ENCODE data around the gene BMP7. TPM values are rescaled to one million over a fixed set of nuclear protein-coding genes. Genes with fewer than 3 reads are reported as not detected.

BMP7 gene
- total RNA-seq, 4 donors from 2014 or later = 19.2 to 39.2 (median 28.2) TPM

DNA sequence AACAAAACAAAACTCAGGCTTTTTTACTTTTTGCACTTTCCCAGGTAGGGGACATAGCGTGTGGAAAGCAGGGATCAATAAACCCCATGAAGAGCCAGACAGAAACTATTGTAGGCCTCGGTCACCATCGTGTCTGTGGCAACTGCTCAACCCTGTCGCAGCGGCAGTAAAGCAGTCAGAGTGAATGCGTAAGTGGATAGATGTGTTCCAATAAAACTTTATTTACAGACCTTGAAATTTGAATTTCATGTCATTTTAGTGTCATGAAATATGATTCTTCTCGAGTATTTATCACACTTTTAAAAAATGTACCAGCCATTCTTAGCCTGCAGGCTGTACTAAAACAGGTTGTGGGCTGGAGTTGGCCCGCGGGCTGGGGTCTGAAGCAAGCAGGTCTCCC lies 14.5 kb downstream of the BMP7 start:
- DNase-seq (ENCODE audit: low spot score in 2 of 2) = no peak
- H3K4me3 ChIP-seq = no peak overlapping the region
- WGBS = 92% methylated on average over 9 of the region's 9 CpGs
- H3K36me3 ChIP-seq = no peaks in the 10 kb centered on the region
- H3K9me3 ChIP-seq = no peaks in the 10 kb centered on the region
- no peaks in the 10 kb centered on the region for H3K27me3 ChIP-seq
- TF ChIP-seq POLR2AphosphoS5 (IDR thresholded peaks at IDR 0.05) (no peak), EP300 (IDR thresholded peaks at IDR 0.05) (no peak), POLR2A (IDR thresholded peaks at IDR 0.05) (no peak)
- TF ChIP-seq, protein P1, sequence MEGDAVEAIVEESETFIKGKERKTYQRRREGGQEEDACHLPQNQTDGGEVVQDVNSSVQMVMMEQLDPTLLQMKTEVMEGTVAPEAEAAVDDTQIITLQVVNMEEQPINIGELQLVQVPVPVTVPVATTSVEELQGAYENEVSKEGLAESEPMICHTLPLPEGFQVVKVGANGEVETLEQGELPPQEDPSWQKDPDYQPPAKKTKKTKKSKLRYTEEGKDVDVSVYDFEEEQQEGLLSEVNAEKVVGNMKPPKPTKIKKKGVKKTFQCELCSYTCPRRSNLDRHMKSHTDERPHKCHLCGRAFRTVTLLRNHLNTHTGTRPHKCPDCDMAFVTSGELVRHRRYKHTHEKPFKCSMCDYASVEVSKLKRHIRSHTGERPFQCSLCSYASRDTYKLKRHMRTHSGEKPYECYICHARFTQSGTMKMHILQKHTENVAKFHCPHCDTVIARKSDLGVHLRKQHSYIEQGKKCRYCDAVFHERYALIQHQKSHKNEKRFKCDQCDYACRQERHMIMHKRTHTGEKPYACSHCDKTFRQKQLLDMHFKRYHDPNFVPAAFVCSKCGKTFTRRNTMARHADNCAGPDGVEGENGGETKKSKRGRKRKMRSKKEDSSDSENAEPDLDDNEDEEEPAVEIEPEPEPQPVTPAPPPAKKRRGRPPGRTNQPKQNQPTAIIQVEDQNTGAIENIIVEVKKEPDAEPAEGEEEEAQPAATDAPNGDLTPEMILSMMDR (IDR thresholded peaks at IDR 0.05) = no peak
- H3K4me1 ChIP-seq = peaks cover 3% of the 10 kb centered on the region
- H3K27ac ChIP-seq = no peak overlapping the region

DNA sequence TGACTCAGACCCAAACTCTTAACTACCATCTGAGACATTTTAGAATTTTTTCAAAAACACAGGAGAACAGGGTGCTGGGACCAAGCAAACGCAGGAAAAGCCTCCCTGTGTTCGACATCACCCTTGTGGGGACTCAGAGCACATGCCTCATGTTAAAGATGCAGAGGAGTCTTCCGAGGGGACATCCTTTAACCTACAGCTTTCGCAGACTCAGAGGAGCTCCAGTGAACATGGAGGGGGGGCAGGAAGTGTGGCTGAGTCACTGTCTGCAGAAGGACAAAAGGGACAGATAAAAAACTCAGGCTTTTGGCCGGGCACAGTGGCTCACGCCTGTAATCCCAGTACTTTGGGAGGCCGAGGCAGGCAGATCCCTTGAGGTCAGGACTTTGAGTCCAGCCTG lies 15.1 kb downstream of the BMP7 start:
- H3K4me1 ChIP-seq = peaks cover 3% of the 10 kb centered on the region
- no peak overlapping the region for H3K4me3 ChIP-seq
- H3K27ac ChIP-seq = no peak overlapping the region
- H3K36me3 ChIP-seq = no peaks in the 10 kb centered on the region
- no peaks in the 10 kb centered on the region for H3K27me3 ChIP-seq
- no peaks in the 10 kb centered on the region for H3K9me3 ChIP-seq
- no peak for DNase-seq (ENCODE audit: low spot score in 2 of 2)
- TF ChIP-seq, protein P1 (IDR thresholded peaks at IDR 0.05) = no peak
- WGBS = 79% methylated on average over 7 of the region's 7 CpGs

DNA sequence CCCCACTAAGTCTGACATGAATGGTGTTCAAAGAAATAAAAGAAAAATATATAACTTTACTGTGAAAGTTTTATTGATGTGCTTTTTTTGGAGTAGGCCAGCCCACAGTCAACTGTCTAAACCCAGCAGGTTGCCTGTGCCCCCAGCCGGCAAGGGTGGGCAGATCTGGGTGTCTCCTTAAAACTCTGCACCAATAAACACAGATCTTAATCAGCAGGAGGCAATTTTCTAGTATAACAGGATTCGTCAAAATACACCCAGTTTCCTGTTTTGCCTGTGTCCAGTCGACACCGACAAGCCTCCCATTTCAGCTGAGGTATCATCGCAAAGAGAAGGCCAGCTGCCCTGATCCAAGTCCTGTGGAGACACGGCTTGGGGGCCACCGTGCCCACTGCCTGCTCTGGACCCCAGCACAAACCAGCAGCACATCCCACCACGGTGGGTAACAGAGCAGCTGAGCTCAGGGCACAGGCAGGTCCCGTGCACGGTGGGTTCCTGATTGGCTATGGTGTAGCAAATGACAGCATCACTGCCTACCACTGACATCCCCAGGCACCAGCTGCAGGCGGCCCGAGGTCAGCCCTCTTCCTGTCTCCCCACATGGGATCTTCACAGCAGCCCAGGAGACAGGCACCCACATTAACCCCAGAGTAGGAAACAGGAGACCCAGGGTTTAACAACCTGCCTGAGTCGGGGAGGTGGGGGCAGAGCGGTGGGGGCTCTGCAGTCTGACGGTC lies 15.7 kb downstream of the BMP7 start:
- no peaks in the 10 kb centered on the region for H3K36me3 ChIP-seq
- H3K9me3 ChIP-seq = no peaks in the 10 kb centered on the region
- no peak for DNase-seq (ENCODE audit: low spot score in 2 of 2)
- H3K4me3 ChIP-seq = no peak overlapping the region
- no peak overlapping the region for H3K27ac ChIP-seq
- H3K27me3 ChIP-seq = no peaks in the 10 kb centered on the region
- H3K4me1 ChIP-seq = peaks cover 3% of the 10 kb centered on the region
- TF ChIP-seq POLR2A (IDR thresholded peaks at IDR 0.05) (no peak), EP300 (IDR thresholded peaks at IDR 0.05) (no peak), POLR2AphosphoS5 (IDR thresholded peaks at IDR 0.05) (no peak)
- TF ChIP-seq, protein P1 (IDR thresholded peaks at IDR 0.05) = no peak
- WGBS = 64% methylated on average over 12 of the region's 15 CpGs

DNA sequence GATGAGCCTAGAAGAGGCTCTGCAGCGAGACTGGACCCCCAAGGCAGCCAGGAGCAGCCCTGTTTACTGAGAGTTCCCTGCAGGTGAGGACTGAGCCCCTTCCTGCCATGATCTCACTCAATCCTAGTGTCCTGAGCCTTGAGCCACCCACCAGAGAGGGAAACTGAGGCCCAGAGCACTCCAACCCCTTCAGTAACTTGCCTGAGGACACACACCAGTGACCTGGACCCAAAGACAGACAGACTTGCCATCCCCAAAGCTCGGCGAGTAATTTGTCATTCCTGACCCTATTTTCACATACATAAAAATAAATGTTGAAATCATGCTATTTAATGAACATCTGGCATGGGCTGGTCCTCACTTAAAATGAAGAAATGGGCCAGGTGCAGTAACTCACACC lies 16.7 kb downstream of the BMP7 start:
- no peak for DNase-seq (ENCODE audit: low spot score in 2 of 2)
- TF ChIP-seq POLR2AphosphoS5 (IDR thresholded peaks at IDR 0.05) (no peak), EP300 (IDR thresholded peaks at IDR 0.05) (no peak), POLR2A (IDR thresholded peaks at IDR 0.05) (no peak)
- TF ChIP-seq, protein P1 (IDR thresholded peaks at IDR 0.05) = no peak
- WGBS = 83% methylated on average over 3 of the region's 3 CpGs

DNA sequence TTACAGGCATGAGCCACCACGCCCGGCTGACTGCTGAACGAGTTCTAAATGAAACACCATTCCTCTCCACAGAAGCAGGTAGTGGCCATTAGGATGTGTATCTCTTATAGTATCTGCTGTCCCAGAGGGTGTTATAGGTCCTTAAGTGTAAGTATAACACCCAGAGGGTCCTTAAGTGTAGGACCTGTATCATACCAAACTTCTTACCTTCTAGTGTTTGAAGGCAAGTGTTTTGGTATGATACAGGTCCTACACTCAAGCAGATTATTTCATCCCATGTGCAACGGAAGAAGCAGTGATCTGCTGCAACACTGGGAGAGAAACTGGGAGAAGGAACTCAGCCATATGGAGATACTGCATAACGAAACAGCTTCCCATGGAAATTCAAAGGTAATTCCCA lies 17.4 kb downstream of the BMP7 start:
- H3K9me3 ChIP-seq = no peaks in the 10 kb centered on the region
- H3K27me3 ChIP-seq = no peaks in the 10 kb centered on the region
- H3K4me1 ChIP-seq = peaks cover 13% of the 10 kb centered on the region
- DNase-seq (ENCODE audit: low spot score in 2 of 2) = no peak
- TF ChIP-seq POLR2AphosphoS5 (IDR thresholded peaks at IDR 0.05) = no peak
- TF ChIP-seq, protein P1 (IDR thresholded peaks at IDR 0.05) = no peak
- no peak overlapping the region for H3K27ac ChIP-seq
- H3K4me3 ChIP-seq = no peak overlapping the region
- WGBS = 81% methylated on average over 5 of the region's 5 CpGs
- H3K36me3 ChIP-seq = no peaks in the 10 kb centered on the region

More for the DNA sequence above, 16.7 kb downstream of the BMP7 start:
- H3K9me3 ChIP-seq = no peaks in the 10 kb centered on the region
- no peak overlapping the region for H3K4me3 ChIP-seq
- H3K4me1 ChIP-seq = peaks cover 6% of the 10 kb centered on the region
- H3K36me3 ChIP-seq = no peaks in the 10 kb centered on the region
- no peaks in the 10 kb centered on the region for H3K27me3 ChIP-seq
- no peak overlapping the region for H3K27ac ChIP-seq
